HL-60 (cell line): ENCODE data around the gene PC.

ENCODE experiments used
- DNase-seq, 2 experiments: peaks; one replicate each; pipeline ENCODE4 v3.0.0-alpha.2; 2010 to 2020; ENCODE audit warnings: low read depth in 1 of 2, low spot score in 1 of 2
- H3K27ac ChIP-seq: fragments of 250-450 bp; sonication (Bioruptor Pico); replicated peaks from 2 replicates; pipeline ENCODE4 v1.5.1; 2020; ENCODE audit warnings: mild to moderate bottlenecking, moderate library complexity
- H3K27me3 ChIP-seq: fragments of 250-450 bp; sonication (Bioruptor Pico); 2 replicates; pipeline ENCODE4 v1.5.1; 2021; ENCODE audit warnings: mild to moderate bottlenecking, moderate library complexity; ENCODE audit not compliant: insufficient read depth, poor library complexity, severe bottlenecking
- H3K4me3 ChIP-seq: replicated peaks from 2 replicates; pipeline ENCODE4 v1.5.1; 2011; ENCODE audit warnings: mild to moderate bottlenecking, control low read depth, low read length; ENCODE audit not compliant: insufficient read depth
- CTCF ChIP-seq: IDR thresholded peaks from one replicate; pipeline ENCODE4 v1.5.1; 2011; ENCODE audit warnings: low read length, control low read depth, inconsistent platforms; ENCODE audit not compliant: insufficient read depth
- GABPA ChIP-seq: IDR thresholded peaks from 2 replicates; pipeline ENCODE4 v1.6.1; 2012; ENCODE audit warnings: low read depth
- POLR2AphosphoS5 ChIP-seq: IDR thresholded peaks from 2 replicates; pipeline ENCODE4 v1.6.1; 2012; ENCODE audit warnings: low read depth
- REST ChIP-seq: IDR thresholded peaks from 2 replicates; pipeline ENCODE4 v1.6.1; 2012; ENCODE audit warnings: low read depth; ENCODE audit not compliant: insufficient replicate concordance
- SPI1 ChIP-seq: IDR thresholded peaks from 2 replicates; pipeline ENCODE4 v1.6.1; 2012; ENCODE audit warnings: low read depth, mild to moderate bottlenecking, borderline replicate concordance

The PC gene

GRCh38 chr11:66892911-66893310 is 65.3 kb downstream of the PC start:
- no peak for DNase-seq
- no peak overlapping the region for H3K27ac ChIP-seq
- TF ChIP-seq POLR2AphosphoS5: no peak
- TF ChIP-seq GABPA: no peak
- no peak for TF ChIP-seq CTCF
- TF ChIP-seq REST: no peak
- TF ChIP-seq SPI1: no peak
- no peak overlapping the region for H3K4me3 ChIP-seq
- H3K27me3 ChIP-seq: peaks cover 5% of the 10 kb centered on the region

- TF ChIP-seq CTCF: no peak
- TF ChIP-seq SPI1: no peak
- TF ChIP-seq GABPA: no peak
- TF ChIP-seq POLR2AphosphoS5: no peak
- no peak for TF ChIP-seq REST
- Histone ChIP-seq H3K27ac (no peak overlapping the region), H3K27me3 (peaks cover 5% of the 10 kb centered on the region), H3K4me3 (no peak overlapping the region)
- peak; percentile 28 to 47 for DNase-seq
Observed at GRCh38 chr11:66891851-66892660, 66.1 kb downstream of the PC start.

- no peak overlapping the region for H3K27ac ChIP-seq
- no peak overlapping the region for H3K4me3 ChIP-seq
- no peak for DNase-seq
- H3K27me3 ChIP-seq: peaks cover 2% of the 10 kb centered on the region
- TF ChIP-seq CTCF (no peak), SPI1 (no peak), GABPA (no peak), POLR2AphosphoS5 (no peak), REST (no peak)
Observed at GRCh38 chr11:66889960-66890359, 68.2 kb downstream of the PC start.
